ENCODE data around the gene ACTR2.

DNA sequence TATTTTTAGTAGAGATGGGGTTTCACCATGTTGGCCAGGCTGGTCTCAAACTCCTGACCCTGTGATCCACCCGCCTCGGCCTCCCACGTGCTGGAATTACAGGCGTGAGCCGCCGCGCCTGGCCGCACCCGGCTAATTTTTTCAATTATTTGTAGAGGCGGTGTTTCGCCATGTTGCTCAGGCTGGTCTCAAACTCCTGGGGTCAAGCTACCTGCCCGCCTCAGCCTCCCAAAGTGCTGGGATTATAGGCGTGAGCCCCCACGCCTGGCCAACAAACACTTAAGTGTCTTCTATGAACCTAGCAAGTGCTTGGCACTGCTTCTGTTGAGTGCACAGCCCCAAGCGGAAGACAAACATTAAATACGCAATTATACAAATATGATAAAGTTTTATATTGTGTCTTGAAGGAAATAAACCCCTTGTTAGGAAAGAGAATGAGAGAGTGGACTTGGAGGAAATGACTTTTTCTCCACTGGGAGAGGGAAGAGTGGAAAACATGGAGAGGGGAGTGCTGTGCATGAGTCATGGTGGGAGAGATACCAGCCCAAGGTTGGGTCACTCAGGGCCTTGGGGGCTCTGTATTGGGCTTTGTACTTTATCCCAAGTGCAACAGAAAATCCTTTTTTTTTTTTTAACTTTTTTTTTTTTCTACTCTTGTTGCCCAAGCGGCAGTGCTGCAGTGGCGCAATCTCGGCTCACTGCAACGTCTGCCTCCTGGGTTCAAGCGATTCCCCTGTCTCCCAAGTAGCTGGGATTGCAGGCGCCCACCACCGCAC lies 41.4 kb upstream of the ACTR2 start:
- TF ChIP-seq, protein P1, sequence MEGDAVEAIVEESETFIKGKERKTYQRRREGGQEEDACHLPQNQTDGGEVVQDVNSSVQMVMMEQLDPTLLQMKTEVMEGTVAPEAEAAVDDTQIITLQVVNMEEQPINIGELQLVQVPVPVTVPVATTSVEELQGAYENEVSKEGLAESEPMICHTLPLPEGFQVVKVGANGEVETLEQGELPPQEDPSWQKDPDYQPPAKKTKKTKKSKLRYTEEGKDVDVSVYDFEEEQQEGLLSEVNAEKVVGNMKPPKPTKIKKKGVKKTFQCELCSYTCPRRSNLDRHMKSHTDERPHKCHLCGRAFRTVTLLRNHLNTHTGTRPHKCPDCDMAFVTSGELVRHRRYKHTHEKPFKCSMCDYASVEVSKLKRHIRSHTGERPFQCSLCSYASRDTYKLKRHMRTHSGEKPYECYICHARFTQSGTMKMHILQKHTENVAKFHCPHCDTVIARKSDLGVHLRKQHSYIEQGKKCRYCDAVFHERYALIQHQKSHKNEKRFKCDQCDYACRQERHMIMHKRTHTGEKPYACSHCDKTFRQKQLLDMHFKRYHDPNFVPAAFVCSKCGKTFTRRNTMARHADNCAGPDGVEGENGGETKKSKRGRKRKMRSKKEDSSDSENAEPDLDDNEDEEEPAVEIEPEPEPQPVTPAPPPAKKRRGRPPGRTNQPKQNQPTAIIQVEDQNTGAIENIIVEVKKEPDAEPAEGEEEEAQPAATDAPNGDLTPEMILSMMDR (conservative IDR thresholded peaks at IDR 0.05 in 1 of 2, IDR thresholded peaks at IDR 0.05 in 1 of 2; ENCODE audit: extremely low read depth in 1 of 2, insufficient read depth in 1 of 2, low read depth in 1 of 2, low read length in 2 of 2), result no peak
- TF ChIP-seq EZH2 (IDR thresholded peaks at IDR 0.05; ENCODE audit: borderline replicate concordance, low read length), result no peak

All from mammary epithelial cell (primary cell).